HUES64 (cell line): ENCODE results near the gene XYLT1.

ENCODE experiments used
- H3K27ac ChIP-seq: 2 replicates; pipeline ENCODE4 v1.7.0; 2013; ENCODE audit warnings: low read depth, low read length, inconsistent platforms
- H3K27me3 ChIP-seq: 2 replicates; pipeline ENCODE4 v1.6.1; 2013; ENCODE audit warnings: mild to moderate bottlenecking, low read length; ENCODE audit not compliant: insufficient read depth
- H3K36me3 ChIP-seq: 2 replicates; pipeline ENCODE4 v1.6.1; 2013; ENCODE audit warnings: mild to moderate bottlenecking, low read length; ENCODE audit not compliant: insufficient read depth
- H3K4me1 ChIP-seq: 2 replicates; pipeline ENCODE4 v1.6.1; 2013; ENCODE audit warnings: mild to moderate bottlenecking, low read length, moderate library complexity; ENCODE audit not compliant: insufficient read depth
- H3K4me3 ChIP-seq: 2 replicates; pipeline ENCODE4 v1.5.1; 2013; ENCODE audit warnings: mild to moderate bottlenecking, low read length, moderate library complexity
- H3K9ac ChIP-seq: 2 replicates; pipeline ENCODE4 v1.6.1; 2013; ENCODE audit warnings: mild to moderate bottlenecking, low read depth, low read length
- H3K9me3 ChIP-seq: 2 replicates; pipeline ENCODE4 v1.6.1; 2013; ENCODE audit warnings: low read depth, low read length; ENCODE audit not compliant: insufficient read depth
- WGBS: fragments of 150-250, 120-280 bp; methylation state at CpG from one replicate; pipeline ENCODE4 v1.1.7; 2013; ENCODE audit warnings: missing lambda C conversion rate; 5-methylcytosine and 5-hydroxymethylcytosine counted together

XYLT1 gene

GRCh38 chr16:17070882-17071592, 399.7 kb downstream of the XYLT1 start:
- Histone ChIP-seq H3K4me3 (0 out of 2 replicates have a peak overlapping the region, but pooled peaks have one; percentile 27), H3K27ac (peak overlapping the region; percentile 25; the same call in 1 of the 2 replicates), H3K9me3 (no peaks in the 10 kb centered on the region), H3K27me3 (no peaks in the 10 kb centered on the region), H3K36me3 (no peaks in the 10 kb centered on the region), H3K4me1 (peaks cover 10% of the 10 kb centered on the region; the same call in 1 of the 2 replicates), H3K9ac (no peak overlapping the region)
- 51% methylated on average over 13 of the region's 16 CpGs for WGBS

GRCh38 chr16:17069681-17070080, 401.1 kb downstream of the XYLT1 start:
- 94% methylated on average over 2 of the region's 2 CpGs for WGBS
- no peak overlapping the region for H3K9ac ChIP-seq
- H3K9me3 ChIP-seq, result no peaks in the 10 kb centered on the region
- no peak overlapping the region for H3K4me3 ChIP-seq
- no peak overlapping the region for H3K27ac ChIP-seq
- H3K27me3 ChIP-seq, result no peaks in the 10 kb centered on the region
- peaks cover 10% of the 10 kb centered on the region; the same call in 1 of the 2 replicates for H3K4me1 ChIP-seq
- no peaks in the 10 kb centered on the region for H3K36me3 ChIP-seq

GRCh38 chr16:17068524-17068923, 402.2 kb downstream of the XYLT1 start:
- H3K9ac ChIP-seq, result no peak overlapping the region
- no peaks in the 10 kb centered on the region for H3K27me3 ChIP-seq
- no peaks in the 10 kb centered on the region for H3K36me3 ChIP-seq
- H3K4me1 ChIP-seq, result peaks cover 10% of the 10 kb centered on the region; the same call in 1 of the 2 replicates
- no peaks in the 10 kb centered on the region for H3K9me3 ChIP-seq
- no peak overlapping the region for H3K4me3 ChIP-seq
- over 99% methylated on average over 3 of the region's 3 CpGs for WGBS
- H3K27ac ChIP-seq, result no peak overlapping the region

GRCh38 chr16:17067882-17068281, 402.9 kb downstream of the XYLT1 start:
- Histone ChIP-seq H3K27me3 (no peaks in the 10 kb centered on the region), H3K27ac (no peak overlapping the region), H3K36me3 (no peaks in the 10 kb centered on the region), H3K4me1 (peaks cover 10% of the 10 kb centered on the region; the same call in 1 of the 2 replicates), H3K9me3 (no peaks in the 10 kb centered on the region), H3K4me3 (no peak overlapping the region), H3K9ac (no peak overlapping the region)
- WGBS, result 93% methylated on average over 4 of the region's 4 CpGs

- Histone ChIP-seq H3K36me3 (no peaks in the 10 kb centered on the region), H3K4me1 (peaks cover 4% of the 10 kb centered on the region; the same call in 1 of the 2 replicates), H3K27ac (no peak overlapping the region), H3K27me3 (no peaks in the 10 kb centered on the region), H3K4me3 (no peak overlapping the region), H3K9me3 (no peaks in the 10 kb centered on the region), H3K9ac (no peak overlapping the region)
- WGBS, result 80% methylated on average over 9 of the region's 11 CpGs
Observed at GRCh38 chr16:17063201-17064139, 407.3 kb downstream of the XYLT1 start.

- Histone ChIP-seq H3K27ac (no peak overlapping the region), H3K9ac (no peak overlapping the region), H3K36me3 (no peaks in the 10 kb centered on the region), H3K27me3 (no peaks in the 10 kb centered on the region), H3K4me3 (no peak overlapping the region), H3K4me1 (peaks cover under 1% of the 10 kb centered on the region; the same call in 1 of the 2 replicates), H3K9me3 (no peaks in the 10 kb centered on the region)
- 87% methylated on average over 6 of the region's 6 CpGs for WGBS
Observed at GRCh38 chr16:17062676-17063075, 408.1 kb downstream of the XYLT1 start.

- WGBS, result 96% methylated on average over 2 of the region's 2 CpGs
Observed at GRCh38 chr16:17061326-17061725, 409.4 kb downstream of the XYLT1 start.

GRCh38 chr16:17058471-17058870, 412.3 kb downstream of the XYLT1 start:
- H3K27ac ChIP-seq, result no peak overlapping the region
- no peak overlapping the region for H3K9ac ChIP-seq
- H3K9me3 ChIP-seq, result no peaks in the 10 kb centered on the region
- H3K36me3 ChIP-seq, result no peaks in the 10 kb centered on the region
- H3K4me1 ChIP-seq, result no peaks in the 10 kb centered on the region
- H3K27me3 ChIP-seq, result no peaks in the 10 kb centered on the region
- H3K4me3 ChIP-seq, result no peak overlapping the region
- 94% methylated on average over 7 of the region's 7 CpGs for WGBS

More at GRCh38 chr16:17061326-17061725, 409.4 kb downstream of the XYLT1 start:
- no peaks in the 10 kb centered on the region for H3K36me3 ChIP-seq
- H3K4me3 ChIP-seq, result no peak overlapping the region
- no peaks in the 10 kb centered on the region for H3K27me3 ChIP-seq
- H3K4me1 ChIP-seq, result no peaks in the 10 kb centered on the region
- H3K9ac ChIP-seq, result no peak overlapping the region
- no peak overlapping the region for H3K27ac ChIP-seq
- no peaks in the 10 kb centered on the region for H3K9me3 ChIP-seq

GRCh38 chr16:17056666-17057065, 414.1 kb downstream of the XYLT1 start:
- Histone ChIP-seq H3K27ac (no peak overlapping the region), H3K4me3 (no peak overlapping the region), H3K36me3 (no peaks in the 10 kb centered on the region), H3K4me1 (no peaks in the 10 kb centered on the region), H3K27me3 (no peaks in the 10 kb centered on the region), H3K9ac (no peak overlapping the region), H3K9me3 (no peaks in the 10 kb centered on the region)
- WGBS, result 95% methylated on average over 1 of the region's 1 CpG

- no peak overlapping the region for H3K27ac ChIP-seq
Observed at GRCh38 chr16:17053536-17054160, 417.1 kb downstream of the XYLT1 start.

More at GRCh38 chr16:17053536-17054160, 417.1 kb downstream of the XYLT1 start:
- no peaks in the 10 kb centered on the region for H3K27me3 ChIP-seq
- no peaks in the 10 kb centered on the region for H3K4me1 ChIP-seq
- peaks cover 6% of the 10 kb centered on the region for H3K9me3 ChIP-seq
- no peak overlapping the region for H3K9ac ChIP-seq
- H3K36me3 ChIP-seq, result no peaks in the 10 kb centered on the region
- H3K4me3 ChIP-seq, result no peak overlapping the region
- 63% methylated on average over 4 of the region's 4 CpGs for WGBS
